ENCODE measurements around the gene FHOD3. TPM values are rescaled to one million over a fixed set of nuclear protein-coding genes. Genes with fewer than 3 reads are reported as not detected.

The FHOD3 gene
- total and polyA plus RNA-seq, 10 donors: 1.2 to 2.7 (median 1.9) TPM

- TF ChIP-seq CTCF (IDR thresholded peaks at IDR 0.05 in 8 of 11, conservative IDR thresholded peaks at IDR 0.05 in 3 of 11): no peak
- no peak for TF ChIP-seq POLR2AphosphoS5 (IDR thresholded peaks at IDR 0.05)
- no peak for TF ChIP-seq POLR2A (IDR thresholded peaks at IDR 0.05)
- Histone ChIP-seq H3K27me3 (replicated peaks in 1 of 7) (peaks cover 0 to 14% (median 0%) of the 10 kb centered on the region in 7 donors), H3K36me3 (no peaks in the 10 kb centered on the region), H3K4me1 (no peaks in the 10 kb centered on the region), H3K9me3 (peaks cover 3 to 25% (median 20%) of the 10 kb centered on the region in 8 donors), H3K4me3 (no peak overlapping the region), H3K27ac (no peak overlapping the region)
- intact Hi-C loops (cut with DNase I; ENCODE audit: low total_unique reads): no loop called here
- DNase-seq: no peak
- WGBS, 5 donors: 86 to 94% (median 92%) methylated on average over 2 of the region's 2 CpGs
These were observed 388.1 kb downstream of the FHOD3 start for GRCh38 chr18:36685580-36685979.

- intact Hi-C loops (cut with DNase I; ENCODE audit: low total_unique reads): no loop called here
- WGBS, 5 donors: 38 to 66% (median 47%) methylated on average over 3 of the region's 3 CpGs
- H3K36me3 ChIP-seq: no peaks in the 10 kb centered on the region
- H3K27me3 ChIP-seq (replicated peaks in 1 of 7): peaks cover 0 to 12% (median 0%) of the 10 kb centered on the region in 7 donors
- H3K4me3 ChIP-seq: no peak overlapping the region
- no peak overlapping the region for H3K27ac ChIP-seq
- TF ChIP-seq CTCF (IDR thresholded peaks at IDR 0.05 in 8 of 11, conservative IDR thresholded peaks at IDR 0.05 in 3 of 11): peak; percentile 13 to 81 (median 69)
- no peak for TF ChIP-seq POLR2AphosphoS5 (IDR thresholded peaks at IDR 0.05)
- DNase-seq: no peak
- H3K4me1 ChIP-seq: no peaks in the 10 kb centered on the region
- H3K9me3 ChIP-seq: peaks cover 3 to 20% (median 17%) of the 10 kb centered on the region in 8 donors
These were observed 390.8 kb downstream of the FHOD3 start for GRCh38 chr18:36688020-36688965.

- intact Hi-C loops (cut with DNase I; ENCODE audit: low total_unique reads): no loop called here
- peaks cover 0 to 5% (median 0%) of the 10 kb centered on the region in 7 donors for H3K27me3 ChIP-seq (replicated peaks in 1 of 7)
- 73 to 83% (median 81%) methylated on average over 2 of the region's 2 CpGs for WGBS, 5 donors
- H3K4me3 ChIP-seq: no peak overlapping the region
- no peaks in the 10 kb centered on the region for H3K4me1 ChIP-seq
- no peaks in the 10 kb centered on the region for H3K36me3 ChIP-seq
- no peak overlapping the region for H3K27ac ChIP-seq
- no peak for TF ChIP-seq POLR2AphosphoS5 (IDR thresholded peaks at IDR 0.05)
- no peak for TF ChIP-seq CTCF (IDR thresholded peaks at IDR 0.05 in 8 of 11, conservative IDR thresholded peaks at IDR 0.05 in 3 of 11)
- TF ChIP-seq POLR2A (IDR thresholded peaks at IDR 0.05): no peak
- DNase-seq: no peak
- no peaks in the 10 kb centered on the region for H3K9me3 ChIP-seq
These were observed 394.9 kb downstream of the FHOD3 start for GRCh38 chr18:36692371-36692770.

- no peaks in the 10 kb centered on the region for H3K4me1 ChIP-seq
- no peaks in the 10 kb centered on the region for H3K9me3 ChIP-seq
- peaks cover 0 to 5% (median 0%) of the 10 kb centered on the region in 7 donors for H3K27me3 ChIP-seq (replicated peaks in 1 of 7)
- no peak for DNase-seq
- H3K36me3 ChIP-seq: no peaks in the 10 kb centered on the region
- H3K4me3 ChIP-seq: no peak overlapping the region
- intact Hi-C loops (cut with DNase I; ENCODE audit: low total_unique reads): no loop called here
- H3K27ac ChIP-seq: no peak overlapping the region
- 80 to 89% (median 81%) methylated on average over 9 of the region's 9 CpGs for WGBS, 5 donors
- TF ChIP-seq POLR2AphosphoS5 (IDR thresholded peaks at IDR 0.05): no peak
- no peak for TF ChIP-seq CTCF (IDR thresholded peaks at IDR 0.05 in 8 of 11, conservative IDR thresholded peaks at IDR 0.05 in 3 of 11)
- no peak for TF ChIP-seq POLR2A (IDR thresholded peaks at IDR 0.05)
These were observed 395.4 kb downstream of the FHOD3 start for GRCh38 chr18:36692921-36693332.

Data from spleen (tissue), 11 donors.